Muscle layer of duodenum (tissue), 2 donors: ENCODE measurements around the gene MAPK12.

Experiments used
- H3K27ac ChIP-seq: one replicate; pipeline ENCODE4 v1.7.0; 2013; ENCODE audit warnings: mild to moderate bottlenecking, low read length
- H3K27me3 ChIP-seq: one replicate; pipeline ENCODE4 v1.7.0; 2013; ENCODE audit warnings: low read depth, mild to moderate bottlenecking, control low read depth, low read length
- H3K36me3 ChIP-seq, 2 donors: one replicate each; pipeline ENCODE4 v1.7.0; 2013; ENCODE audit warnings: low read length in 2 of 2, control low read depth in 1 of 2, mild to moderate bottlenecking in 1 of 2; ENCODE audit not compliant: insufficient read depth in 2 of 2, control insufficient read depth in 1 of 2
- H3K4me1 ChIP-seq, 2 donors: one replicate each; pipeline ENCODE4 v1.7.0; 2013; ENCODE audit warnings: low read length in 2 of 2, mild to moderate bottlenecking in 2 of 2, control low read depth in 1 of 2, moderate library complexity in 1 of 2; ENCODE audit not compliant: insufficient read depth in 2 of 2, control insufficient read depth in 1 of 2
- H3K4me3 ChIP-seq, 2 donors: one replicate each; pipeline ENCODE4 v1.7.0; 2013; ENCODE audit warnings: low read length in 2 of 2, low read depth in 1 of 2, mild to moderate bottlenecking in 1 of 2
- H3K9me3 ChIP-seq, 2 donors: one replicate each; pipeline ENCODE4 v1.7.0; 2013; ENCODE audit warnings: low read length in 2 of 2, control low read depth in 1 of 2, mild to moderate bottlenecking in 1 of 2; ENCODE audit not compliant: control insufficient read depth in 1 of 2
- donor health status: healthy.

MAPK12 gene

GRCh38 chr22:50261615-50262459 lies at the start of gene MAPK12:
MAPK12 (minus strand) TSS chr22:50261683; CDS start chr22:50261509, 174 bp downstream.
- Histone ChIP-seq H3K27me3 (peaks cover 12% of the 10 kb centered on the region), H3K4me3 (peak within 1 kb of the TSS in 1 of 2 donors; percentile 57), H3K4me1 (peaks cover 0 to 22% of the 10 kb centered on the region in 2 donors), H3K9me3 (no peaks in the 10 kb centered on the region), H3K36me3 (no peaks in the 10 kb centered on the region), H3K27ac (no peak within 1 kb of the TSS)

- Histone ChIP-seq H3K27ac (no peak overlapping the region), H3K27me3 (no peaks in the 10 kb centered on the region), H3K9me3 (no peaks in the 10 kb centered on the region), H3K4me3 (no peak overlapping the region), H3K36me3 (no peaks in the 10 kb centered on the region), H3K4me1 (peaks cover 6 to 19% of the 10 kb centered on the region in 2 donors)
Observed at GRCh38 chr22:50310949-50311444, 49.5 kb upstream of the MAPK12 start.

GRCh38 chr22:50310031-50310722 lies 48.7 kb upstream of the MAPK12 start:
- peaks cover 10 to 25% of the 10 kb centered on the region in 2 donors for H3K4me1 ChIP-seq
- H3K4me3 ChIP-seq, result no peak overlapping the region
- no peaks in the 10 kb centered on the region for H3K9me3 ChIP-seq
- H3K27me3 ChIP-seq, result no peaks in the 10 kb centered on the region
- no peaks in the 10 kb centered on the region for H3K36me3 ChIP-seq
- H3K27ac ChIP-seq, result no peak overlapping the region

- no peak overlapping the region for H3K27ac ChIP-seq
- H3K9me3 ChIP-seq, result no peaks in the 10 kb centered on the region
- peaks cover 14 to 31% of the 10 kb centered on the region in 2 donors for H3K4me1 ChIP-seq
- no peak overlapping the region for H3K4me3 ChIP-seq
- no peaks in the 10 kb centered on the region for H3K36me3 ChIP-seq
- no peaks in the 10 kb centered on the region for H3K27me3 ChIP-seq
Observed at GRCh38 chr22:50309601-50309991, 48.1 kb upstream of the MAPK12 start.

GRCh38 chr22:50308986-50309600 lies 47.6 kb upstream of the MAPK12 start:
- Histone ChIP-seq H3K36me3 (no peaks in the 10 kb centered on the region), H3K4me3 (no peak overlapping the region), H3K27ac (peak overlapping the region; percentile 71), H3K9me3 (no peaks in the 10 kb centered on the region), H3K27me3 (no peaks in the 10 kb centered on the region), H3K4me1 (peaks cover 16 to 36% of the 10 kb centered on the region in 2 donors)

- Histone ChIP-seq H3K4me1 (peaks cover 22 to 41% of the 10 kb centered on the region in 2 donors), H3K36me3 (no peaks in the 10 kb centered on the region), H3K4me3 (no peak overlapping the region), H3K27ac (peak overlapping the region; percentile 71), H3K9me3 (no peaks in the 10 kb centered on the region), H3K27me3 (no peaks in the 10 kb centered on the region)
Observed at GRCh38 chr22:50308597-50308935, 47.1 kb upstream of the MAPK12 start.

- H3K36me3 ChIP-seq, result no peaks in the 10 kb centered on the region
- H3K4me1 ChIP-seq, result peaks cover 24 to 46% of the 10 kb centered on the region in 2 donors
- H3K9me3 ChIP-seq, result no peaks in the 10 kb centered on the region
- H3K27ac ChIP-seq, result peak overlapping the region; percentile 16
- H3K27me3 ChIP-seq, result no peaks in the 10 kb centered on the region
- peak overlapping the region in 1 of 2 donors; percentile 7 for H3K4me3 ChIP-seq
Observed at GRCh38 chr22:50307890-50308596, 46.6 kb upstream of the MAPK12 start.

GRCh38 chr22:50306753-50307749 lies 45.6 kb upstream of the MAPK12 start, which contains the start of gene PLXNB2:
PLXNB2 (minus strand) TSS chr22:50307646; CDS start chr22:50290584, 17,062 bp downstream.
- H3K27me3 ChIP-seq, result no peaks in the 10 kb centered on the region
- peak within 1 kb of the TSS; percentile 88 for H3K27ac ChIP-seq
- no peaks in the 10 kb centered on the region for H3K36me3 ChIP-seq
- H3K4me1 ChIP-seq, result peaks cover 26 to 56% of the 10 kb centered on the region in 2 donors
- no peaks in the 10 kb centered on the region for H3K9me3 ChIP-seq
- peak within 1 kb of the TSS; percentile 75 to 88 for H3K4me3 ChIP-seq

- H3K27me3 ChIP-seq, result no peaks in the 10 kb centered on the region
- peaks cover 30 to 66% of the 10 kb centered on the region in 2 donors for H3K4me1 ChIP-seq
- peak overlapping the region; percentile 88 for H3K27ac ChIP-seq
- H3K36me3 ChIP-seq, result no peaks in the 10 kb centered on the region
- H3K9me3 ChIP-seq, result no peaks in the 10 kb centered on the region
- peak overlapping the region; percentile 75 to 88 for H3K4me3 ChIP-seq
Observed at GRCh38 chr22:50305923-50306566, 44.6 kb upstream of the MAPK12 start.
